A549 (cell line): ENCODE measurements around the gene NUP50. TPM values are rescaled to one million over a fixed set of nuclear protein-coding genes. Genes with fewer than 3 reads are reported as not detected.

Experiments
- ATAC-seq, 2 experiments: fragments of 200-7000 bp in 1 of 2; fragments of >200 bp in 1 of 2; cut with Nextera tagmentation in 1 of 2; cut with Tn5 transposase in 1 of 2; 3 replicates each; pipeline versions ENCODE4 v1.8.0 to v1.9.1; 2018 to 2020; ENCODE audit warnings: mild to moderate bottlenecking in 1 of 2, moderate library complexity in 1 of 2
- CTCF ChIA-PET: fragments of 300-600 bp; sonication (Branson Sonifier 250); formaldehyde crosslinking; extraction: SDS; loops from one replicate; lab custom pipeline; 2021; ENCODE audit warnings: antibody characterized with exemption, inconsistent platforms; lab: Yijun Ruan, JAX
- POLR2A ChIA-PET: fragments of 350-600 bp; formaldehyde crosslinking; extraction: SDS; loops from one replicate; lab custom pipeline; 2021; ENCODE audit warnings: antibody characterized with exemption, inconsistent platforms; lab: Yijun Ruan, JAX
- DNase-seq, 2 experiments: peaks; one replicate each; pipeline versions ENCODE4 v3.0.0 to v3.0.0-alpha.2; 2011 to 2016; ENCODE audit warnings: low read depth in 1 of 2, low spot score in 1 of 2
- FAIRE-seq: peaks from 2 replicates; lab custom pipeline; 2011; peaks lifted over from hg19 to GRCh38; lab: Jason Lieb, UNC
- H3K27ac ChIP-seq, 2 experiments: fragments of >200 bp; sonication (Bioruptor Twin); formaldehyde crosslinking; 3 replicates each; pipeline ENCODE4 v1.5.1; 2016 to 2017
- H3K4me1 ChIP-seq: fragments of >200 bp; sonication (Bioruptor Twin); formaldehyde crosslinking; 3 replicates; pipeline ENCODE4 v1.6.1; 2016
- H3K4me2 ChIP-seq: fragments of >200 bp; sonication (Bioruptor Twin); formaldehyde crosslinking; 3 replicates; pipeline ENCODE4 v1.6.1; 2016
- H3K4me3 ChIP-seq: fragments of >200 bp; sonication (Bioruptor Twin); formaldehyde crosslinking; 3 replicates; pipeline ENCODE4 v1.5.1; 2016
- H3K9me3 ChIP-seq: fragments of >200 bp; sonication (Bioruptor Twin); formaldehyde crosslinking; 3 replicates; pipeline ENCODE4 v1.6.1; 2016
- CEBPB ChIP-seq, 2 experiments: fragments of >200 bp in 1 of 2; sonication (Bioruptor Twin) in 1 of 2; formaldehyde crosslinking in 1 of 2; IDR thresholded peaks; 2 replicates each; pipeline ENCODE4 v1.6.1; 2012 to 2016
- CHD2 ChIP-seq: fragments of 150-350 bp; IDR thresholded peaks from 2 replicates; pipeline ENCODE4 v1.6.1; 2014; ENCODE audit warnings: low read length; ENCODE audit not compliant: partially characterized antibody
- CHD4 ChIP-seq: fragments of 200-600 bp; sonication (generic); IDR thresholded peaks from 2 replicates; pipeline ENCODE4 v1.6.1; 2016; ENCODE audit warnings: antibody characterized with exemption, mild to moderate bottlenecking, borderline replicate concordance
- EHF ChIP-seq: fragments of 250-450 bp; sonication (Bioruptor Pico); IDR thresholded peaks from 2 replicates; pipeline ENCODE4 v1.5.0; 2020; ENCODE audit warnings: mild to moderate bottlenecking
- FOSB ChIP-seq: fragments of 250-450 bp; sonication (Bioruptor Pico); IDR thresholded peaks from 2 replicates; pipeline ENCODE4 v1.5.0; 2020; ENCODE audit warnings: mild to moderate bottlenecking, moderate library complexity
- FOXS1 ChIP-seq: fragments of 250-450 bp; sonication (Bioruptor Pico); IDR thresholded peaks from 2 replicates; pipeline ENCODE4 v1.5.0; 2020; ENCODE audit warnings: mild to moderate bottlenecking, moderate library complexity
- HES2 ChIP-seq: fragments of >200 bp; sonication (Bioruptor Twin); formaldehyde crosslinking; IDR thresholded peaks from 2 replicates; pipeline ENCODE4 v1.6.1; 2016
- HOXB5 ChIP-seq: fragments of 250-450 bp; sonication (Bioruptor Pico); IDR thresholded peaks from 2 replicates; pipeline ENCODE4 v1.5.0; 2020; ENCODE audit warnings: mild to moderate bottlenecking, moderate library complexity
- MAX ChIP-seq: IDR thresholded peaks from 2 replicates; pipeline ENCODE4 v1.6.1; 2012
- MYC ChIP-seq: IDR thresholded peaks from 2 replicates; pipeline ENCODE4 v1.6.1; 2012; ENCODE audit warnings: mild to moderate bottlenecking, inconsistent platforms, low read length, improper control_type of control experiment, borderline replicate concordance
- POLR2AphosphoS2 ChIP-seq: conservative IDR thresholded peaks from 2 replicates; pipeline ENCODE4 v1.6.1; 2012; ENCODE audit warnings: low read length, improper control_type of control experiment, inconsistent platforms
- RFX5 ChIP-seq: fragments of 450-650 bp; IDR thresholded peaks from 2 replicates; pipeline ENCODE4 v1.7.1; 2014; ENCODE audit warnings: antibody characterized with exemption, mild to moderate bottlenecking, moderate library complexity
- RNF2 ChIP-seq: fragments of 200-600 bp; sonication (generic); IDR thresholded peaks from 2 replicates; pipeline ENCODE4 v1.6.1; 2016; ENCODE audit warnings: low read depth, mild to moderate bottlenecking, antibody characterized with exemption, moderate library complexity, borderline replicate concordance
- SREBF2 ChIP-seq: fragments of 450-650 bp; IDR thresholded peaks from 2 replicates; pipeline ENCODE4 v1.6.1; 2014; ENCODE audit warnings: mild to moderate bottlenecking, moderate library complexity
- TFCP2L1 ChIP-seq: fragments of 250-450 bp; sonication (Bioruptor Pico); IDR thresholded peaks from 2 replicates; pipeline ENCODE4 v1.5.0; 2021; ENCODE audit warnings: mild to moderate bottlenecking
- ZFP36 ChIP-seq: fragments of 450-650 bp; IDR thresholded peaks from 2 replicates; pipeline ENCODE4 v1.6.1; 2014; ENCODE audit warnings: borderline replicate concordance; ENCODE audit not compliant: partially characterized antibody
- ZNF302 ChIP-seq: fragments of 250-450 bp; sonication (Bioruptor Pico); IDR thresholded peaks from 2 replicates; pipeline ENCODE4 v1.9.0; 2021; ENCODE audit warnings: inconsistent platforms, mild to moderate bottlenecking, moderate library complexity
- ZSCAN20 ChIP-seq: fragments of 250-450 bp; sonication (Bioruptor Pico); IDR thresholded peaks from 2 replicates; pipeline ENCODE4 v1.8.0; 2022; ENCODE audit warnings: mild to moderate bottlenecking, moderate library complexity
- WGBS: methylation state at CpG from one replicate; pipeline ENCODE4 v1.1.6; 2017; ENCODE audit errors: missing lambda C conversion rate; 5-methylcytosine and 5-hydroxymethylcytosine counted together
- polyA plus RNA-seq, 4 experiments: library from polyadenylated mRNA; depleted of rRNA in 3 of 4; stranded (reverse); fragments of >200 nt; fragmentation: RNase III in 1 of 4; extraction: RNeasy Plus Mini Kit Qiagen cat#74134 plus additional on column Dnase treatment in 1 of 4; gene quantifications; 2 replicates in 3 of 4; 3 replicates in 1 of 4; pipeline ENCODE4 v1.2.3, GENCODE V29; 2011 to 2017

The NUP50 gene
- polyA plus RNA-seq, 2 of the 4 experiments (the other 2 are of a cell fraction), result 16.7 to 25.3 TPM

- TF ChIP-seq MAX (no peak), EHF (no peak)
Measured at GRCh38 chr22:45200230-45200629, 36.5 kb downstream of the NUP50 start (continued).

- DNase-seq (no peak), ATAC-seq (no peak)
- 88% methylated on average over 18 of the region's 18 CpGs for WGBS
- H3K9me3 ChIP-seq, result no peaks in the 10 kb centered on the region
- TF ChIP-seq ZSCAN20 (no peak), CHD2 (no peak), ZFP36 (peak; percentile 96)
- TF ChIP-seq, all 56 proteins: peak for 1
- Histone ChIP-seq H3K4me2 (no peak overlapping the region), H3K27ac (no peak overlapping the region; a peak in 1 of 6 replicates), H3K4me1 (peaks cover 13% of the 10 kb centered on the region), H3K4me3 (no peak overlapping the region)
- ChIA-PET CTCF (interaction anchor here (1.3 kb wide), 1 partner anchor 9 kb away, joined by 3 read pairs; no protein-coding TSS in a partner anchor), POLR2A (no interaction called here)
- FAIRE-seq, result no peak
Measured at GRCh38 chr22:45200860-45201511, 37.3 kb downstream of the NUP50 start.

- no peak for FAIRE-seq
- ChIA-PET POLR2A (no interaction called here), CTCF (no interaction called here)
- no peak for TF ChIP-seq FOXS1 (CRISPR knock-in tag)
- TF ChIP-seq HES2, result no peak
- TF ChIP-seq TFCP2L1 (CRISPR knock-in tag), result no peak
- no peak for TF ChIP-seq MAX
- peaks cover 13% of the 10 kb centered on the region for H3K4me1 ChIP-seq
- no peaks in the 10 kb centered on the region for H3K9me3 ChIP-seq
- H3K4me3 ChIP-seq, result no peak overlapping the region
- ATAC-seq, result peak in 1 of 2 experiments; percentile 18; a peak in 2 of 6 replicates
- H3K4me2 ChIP-seq, result no peak overlapping the region
- WGBS, result 37% methylated on average over 9 of the region's 9 CpGs
- peak overlapping the region in 1 of 2 experiments; percentile 65; a peak in 3 of 6 replicates for H3K27ac ChIP-seq
- DNase-seq, result peak in 1 of 2 experiments; percentile 64
Measured at GRCh38 chr22:45201678-45202332, 38.1 kb downstream of the NUP50 start.

GRCh38 chr22:45202333-45203149 lies 38.8 kb downstream of the NUP50 start:
- 81% methylated on average over 9 of the region's 36 CpGs for WGBS
- ChIA-PET POLR2A (no interaction called here), CTCF (no interaction called here)
- FAIRE-seq (no peak), ATAC-seq (peak in 1 of 2 experiments; percentile 12; a peak in 2 of 6 replicates), DNase-seq (no peak)
- H3K4me2 ChIP-seq, result no peak overlapping the region
- peak overlapping the region in 1 of 2 experiments; percentile 65; a peak in 3 of 6 replicates for H3K27ac ChIP-seq
- TF ChIP-seq POLR2AphosphoS2 (no peak), MYC (no peak), FOSB (CRISPR knock-in tag) (no peak), RNF2 (no peak), SREBF2 (no peak), TFCP2L1 (CRISPR knock-in tag) (no peak), RFX5 (no peak), HOXB5 (CRISPR knock-in tag) (no peak), MAX (no peak), CHD4 (no peak), CEBPB (IDR thresholded peaks at IDR 0.05) (no peak), ZNF302 (CRISPR knock-in tag) (no peak)
- peaks cover 13% of the 10 kb centered on the region for H3K4me1 ChIP-seq
- H3K4me3 ChIP-seq, result no peak overlapping the region
- no peaks in the 10 kb centered on the region for H3K9me3 ChIP-seq
